ENCODE measurements around the gene APC.
A peak's percentile ranks its signal among the peaks of the same experiment; 100 is the strongest.
"Not testable (repeated sequence)": the region's sequence is repeated elsewhere in the genome, so short reads cannot be mapped to it uniquely, and the experiment has no call there.

Gene APC

DNA sequence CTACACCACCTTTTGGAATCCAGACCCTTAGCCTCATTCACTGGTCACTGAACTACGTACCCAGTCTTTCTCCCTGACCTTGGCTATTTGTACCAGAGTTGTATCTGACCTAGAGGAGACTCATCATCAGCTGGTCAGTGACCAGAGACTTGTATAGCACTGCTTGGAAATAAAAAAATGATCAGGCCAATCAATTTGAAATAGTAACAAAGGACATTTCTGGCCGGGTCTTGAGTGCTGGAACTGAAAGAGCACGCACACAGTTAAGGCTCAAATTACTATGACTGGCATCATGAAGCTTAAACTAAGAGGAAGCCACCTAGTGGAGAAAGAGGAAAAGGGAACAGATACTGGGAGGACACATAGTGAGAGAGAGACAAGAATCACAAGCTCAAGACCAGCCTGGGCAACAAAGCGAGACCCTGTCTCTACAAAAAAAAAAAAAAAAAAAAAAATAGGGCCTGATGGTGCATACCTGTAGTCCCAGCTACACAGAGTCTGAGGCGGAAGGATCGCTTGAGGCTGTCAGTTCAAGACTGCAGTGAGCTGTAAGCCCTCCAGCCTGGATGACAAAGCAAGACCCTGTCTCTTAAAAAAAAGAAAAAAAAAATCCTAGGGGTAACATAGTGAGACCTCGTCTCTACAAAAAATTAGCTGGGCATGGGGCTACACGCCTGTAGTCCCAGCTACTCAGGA lies 110.6 kb downstream of the APC start:
- peak; percentile 27 for DNase-seq (ENCODE audit: low read depth)
- no peak overlapping the region for H3K4me3 ChIP-seq (ENCODE audit: control insufficient read depth, low read depth, low read length)

DNA sequence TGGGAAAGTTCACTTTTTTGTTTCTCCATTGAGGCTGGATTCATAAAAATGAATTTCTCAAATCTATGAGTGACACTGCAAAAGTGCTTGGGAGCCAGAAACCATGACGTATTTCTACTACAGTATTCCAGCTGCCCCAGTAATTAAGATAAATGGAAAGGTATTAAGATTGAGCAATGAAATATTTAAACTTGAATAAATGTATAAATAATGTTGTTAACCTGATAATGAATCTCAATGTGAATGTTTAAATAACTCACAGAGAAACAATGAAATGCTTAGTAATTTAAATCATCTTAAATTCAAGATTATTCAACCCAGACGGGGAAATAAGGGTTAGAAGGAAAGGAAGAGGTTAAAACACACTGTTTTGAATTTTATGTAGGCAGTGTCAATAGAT lies 112.2 kb downstream of the APC start:
- DNase-seq (ENCODE audit: low read depth): no peak
- no peak for TF ChIP-seq CTCF (IDR thresholded peaks at IDR 0.05; ENCODE audit: control insufficient read depth, insufficient read depth, low read depth, low read length, missing control alignments)
- no peak overlapping the region for H3K4me3 ChIP-seq (ENCODE audit: control insufficient read depth, low read depth, low read length)

More for the DNA sequence above, 110.6 kb downstream of the APC start:
- TF ChIP-seq CTCF (IDR thresholded peaks at IDR 0.05; ENCODE audit: control insufficient read depth, insufficient read depth, low read depth, low read length, missing control alignments): peak; percentile 72

DNA sequence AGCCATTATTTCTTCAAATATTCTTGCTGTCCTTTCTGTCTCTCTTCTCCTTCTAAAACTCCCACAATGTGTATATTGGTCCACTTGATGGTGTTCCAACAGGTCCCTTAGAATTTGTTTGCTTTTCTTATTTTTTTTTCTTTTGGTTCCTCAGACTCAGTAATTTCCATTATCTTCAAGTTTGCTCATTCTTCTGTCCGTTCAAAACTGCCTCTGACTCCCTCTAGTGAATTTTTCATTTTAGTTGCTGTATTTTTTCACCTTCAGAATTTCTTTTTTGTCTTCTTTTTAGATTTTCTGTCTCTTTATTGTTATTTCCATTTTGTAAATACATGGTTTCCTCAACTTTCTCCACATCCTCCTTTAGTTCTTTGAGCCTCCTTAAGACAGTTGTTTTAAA lies 117.0 kb downstream of the APC start:
- H3K4me3 ChIP-seq (ENCODE audit: control insufficient read depth, low read depth, low read length): no peak overlapping the region
- DNase-seq (ENCODE audit: low read depth): no peak
- TF ChIP-seq CTCF (IDR thresholded peaks at IDR 0.05; ENCODE audit: control insufficient read depth, insufficient read depth, low read depth, low read length, missing control alignments): no peak

DNA sequence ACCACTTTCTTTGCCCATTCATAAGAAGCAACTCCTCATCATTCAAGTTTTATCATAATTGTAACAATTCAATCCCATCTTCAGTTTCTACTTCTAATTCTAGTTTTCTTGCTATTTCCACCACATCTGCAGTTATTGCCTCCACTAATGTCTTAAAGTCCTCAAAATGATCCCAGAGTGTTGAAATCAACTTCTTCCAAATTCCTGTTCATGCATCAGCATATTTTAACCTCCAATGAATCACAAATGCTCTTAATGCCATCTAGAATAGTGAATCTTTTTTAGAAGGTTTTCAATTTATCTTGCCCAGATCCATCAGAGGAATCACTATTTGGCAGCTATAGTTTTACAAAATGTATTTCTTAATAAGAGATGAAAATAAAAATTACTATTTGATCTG lies 120.2 kb downstream of the APC start:
- no peak for TF ChIP-seq CTCF (IDR thresholded peaks at IDR 0.05; ENCODE audit: control insufficient read depth, insufficient read depth, low read depth, low read length, missing control alignments)
- no peak overlapping the region for H3K4me3 ChIP-seq (ENCODE audit: control insufficient read depth, low read depth, low read length)

DNA sequence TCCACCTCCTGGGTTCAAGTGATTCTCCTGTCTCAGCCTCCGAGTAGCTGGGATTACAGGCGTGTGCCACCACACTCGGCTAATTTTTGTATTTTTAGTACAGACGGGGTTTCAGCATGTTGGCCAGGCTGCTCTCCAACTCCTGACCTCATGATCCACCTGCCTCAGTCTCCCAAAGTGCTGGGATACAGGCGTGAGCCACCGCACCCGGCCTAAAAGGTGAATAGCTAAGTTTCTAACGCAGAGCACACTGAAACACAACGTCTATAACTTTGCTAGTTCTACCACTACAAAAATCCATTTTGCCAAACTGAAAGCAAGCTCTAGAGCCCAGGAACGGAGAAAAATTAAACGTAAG lies 122.9 kb downstream of the APC start:
- H3K4me3 ChIP-seq (ENCODE audit: control insufficient read depth, low read depth, low read length): peak overlapping the region; percentile 85
- DNase-seq (ENCODE audit: low read depth): not testable (repeated sequence)

More for the DNA sequence above, 120.2 kb downstream of the APC start:
- peak; percentile 4 for DNase-seq (ENCODE audit: low read depth)

DNA sequence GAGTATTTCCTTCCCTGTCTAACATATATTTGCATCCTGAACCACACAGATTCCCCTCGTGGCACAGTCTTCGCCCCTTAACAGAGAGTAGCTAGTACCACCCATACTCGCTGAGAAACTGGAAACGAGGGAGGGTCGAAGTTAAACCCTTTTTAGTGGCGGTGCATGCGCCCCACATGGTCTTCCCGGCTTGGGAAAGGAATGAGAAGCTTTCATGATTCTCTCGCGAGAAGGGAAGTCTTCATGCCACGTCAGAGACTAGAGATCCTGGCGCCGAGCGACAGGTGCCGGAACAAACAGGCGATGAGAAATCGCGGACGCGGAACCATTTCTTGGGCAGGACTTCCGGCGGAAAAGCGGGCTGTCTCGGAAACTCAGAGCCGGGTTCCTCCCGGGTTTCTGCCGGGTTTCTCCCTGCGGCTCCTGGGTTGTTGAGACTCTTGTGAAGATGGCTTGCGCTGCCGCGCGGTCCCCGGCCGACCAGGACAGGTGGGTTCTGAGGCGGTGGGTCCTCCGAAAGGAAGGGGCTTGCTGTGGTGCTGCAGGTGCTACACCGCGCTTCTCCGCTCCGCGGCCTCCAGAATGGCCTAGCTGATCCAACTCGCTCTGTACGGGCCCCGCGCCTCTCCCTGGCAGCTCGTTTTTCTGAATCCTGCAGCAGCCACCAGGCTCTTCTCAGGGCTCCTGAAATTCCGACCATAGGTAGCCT lies 123.4 kb downstream of the APC start, which contains the start of gene SRP19:
TSS of gene SRP19 (plus strand) at position 359 of the 709 bp plus-strand sequence. CDS start at position 449, 90 bp downstream.
- DNase-seq (ENCODE audit: low read depth): peak; percentile 91
- H3K4me3 ChIP-seq (ENCODE audit: control insufficient read depth, low read depth, low read length): peak within 1 kb of the TSS; percentile 85
- TF ChIP-seq CTCF (IDR thresholded peaks at IDR 0.05; ENCODE audit: control insufficient read depth, insufficient read depth, low read depth, low read length, missing control alignments): no peak

DNA sequence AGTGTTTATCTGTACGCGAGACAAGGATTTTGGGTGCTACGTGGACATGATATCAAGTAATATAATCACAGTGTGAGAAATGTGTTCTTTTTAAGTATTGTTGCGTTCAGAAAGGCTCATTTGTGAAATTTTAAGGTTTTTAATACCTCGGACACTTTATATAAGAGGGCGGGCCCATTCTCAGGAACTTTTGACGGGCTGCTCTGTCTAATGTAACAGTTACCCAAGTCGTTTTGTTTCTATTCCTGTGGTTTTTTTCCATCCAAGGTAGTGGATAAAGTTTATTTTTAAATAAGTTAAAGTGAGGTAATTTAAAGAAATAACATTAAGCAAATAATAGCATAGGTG lies 123.9 kb downstream of the APC start:
- peak overlapping the region; percentile 85 for H3K4me3 ChIP-seq (ENCODE audit: control insufficient read depth, low read depth, low read length)
- DNase-seq (ENCODE audit: low read depth): no peak
- no peak for TF ChIP-seq CTCF (IDR thresholded peaks at IDR 0.05; ENCODE audit: control insufficient read depth, insufficient read depth, low read depth, low read length, missing control alignments)

All from AG09309 (cell line).